Measurements from ENCODE around the gene LIN54.
A peak's percentile ranks its signal among the peaks of the same experiment; 100 is the strongest.
"Not testable (repeated sequence)": the region's sequence is repeated elsewhere in the genome, so short reads cannot be mapped to it uniquely, and the experiment has no call there.

The LIN54 gene

GRCh38 chr4:83010522-83011318 is at the start of gene LIN54:
Gene LIN54 (minus strand): TSS chr4:83010823. CDS start chr4:82984844, 25,979 bp downstream.
- peak; percentile 62 for DNase-seq

- DNase-seq, result no peak
Measured at GRCh38 chr4:83054928-83055327, 44.3 kb upstream of the LIN54 start.

- not testable (repeated sequence) for DNase-seq
Measured at GRCh38 chr4:83048781-83049180, 38.2 kb upstream of the LIN54 start.

- DNase-seq, result no peak
Measured at GRCh38 chr4:83046693-83047473, 36.3 kb upstream of the LIN54 start.

GRCh38 chr4:83043801-83044407 is 33.3 kb upstream of the LIN54 start:
- no peak for DNase-seq

- DNase-seq, result not testable (repeated sequence)
Measured at GRCh38 chr4:83043157-83043556, 32.5 kb upstream of the LIN54 start.

GRCh38 chr4:83040269-83040668 is 29.6 kb upstream of the LIN54 start:
- no peak for DNase-seq

- no peak for DNase-seq
Measured at GRCh38 chr4:83036991-83037665, 26.5 kb upstream of the LIN54 start.

- peak; percentile 99 for DNase-seq
Measured at GRCh38 chr4:83034630-83035494, 24.2 kb upstream of the LIN54 start, which contains the start of gene COPS4. Gene COPS4 (plus strand): TSS chr4:83035183. CDS start chr4:83035225, 42 bp downstream.

- no peak for DNase-seq
Measured at GRCh38 chr4:83029688-83030087, 19.1 kb upstream of the LIN54 start.

GRCh38 chr4:83028976-83029375 is 18.4 kb upstream of the LIN54 start:
- no peak for DNase-seq

GRCh38 chr4:83025563-83025962 is 14.9 kb upstream of the LIN54 start:
- DNase-seq, result no peak

GRCh38 chr4:83024233-83024632 is 13.6 kb upstream of the LIN54 start:
- DNase-seq, result no peak

- not testable (repeated sequence) for DNase-seq
Measured at GRCh38 chr4:83023599-83023998, 13.0 kb upstream of the LIN54 start.

- no peak for DNase-seq
Measured at GRCh38 chr4:83022724-83023450, 12.3 kb upstream of the LIN54 start.

GRCh38 chr4:83019794-83020494 is 9.3 kb upstream of the LIN54 start:
- peak; percentile 35 for DNase-seq

GRCh38 chr4:83013902-83014301 is 3.3 kb upstream of the LIN54 start:
- DNase-seq, result no peak

GRCh38 chr4:83013420-83013867 is 2.8 kb upstream of the LIN54 start:
- no peak for DNase-seq

GRCh38 chr4:83012687-83013419 is 2.2 kb upstream of the LIN54 start:
- peak; percentile 98 for DNase-seq
